ENCODE data around the gene DNAJC11. TPM values are rescaled to one million over a fixed set of nuclear protein-coding genes. Genes with fewer than 3 reads are reported as not detected.
A peak's percentile ranks its signal among the peaks of the same experiment; 100 is the strongest.
"Not testable (repeated sequence)": the region's sequence is repeated elsewhere in the genome, so short reads cannot be mapped to it uniquely, and the experiment has no call there.

DNAJC11 gene
- total RNA-seq, 6 experiments from 2014 or later, result 66.6 to 79.5 (median 73.0) TPM

GRCh38 chr1:6704746-6705145 is 3.1 kb upstream of the DNAJC11 start:
- no peak overlapping the region for H3K4me3 Mint-ChIP-seq
- DNase-seq, result no peak
- H3K9me3 Mint-ChIP-seq, result no peaks in the 10 kb centered on the region; the same call in 1 of the 2 replicates
- H3K27ac Mint-ChIP-seq, result no peak overlapping the region
- peaks cover 27% of the 10 kb centered on the region for H3K4me1 Mint-ChIP-seq (ENCODE audit: low read depth)
- H3K27me3 Mint-ChIP-seq (ENCODE audit: insufficient read depth), result peaks cover 14% of the 10 kb centered on the region
- TF ChIP-seq CTCF (IDR thresholded peaks at IDR 0.05), result no peak
- peaks cover 6% of the 10 kb centered on the region; the same call in 1 of the 2 replicates for H3K36me3 Mint-ChIP-seq (ENCODE audit: low read depth)

- DNase-seq, result no peak
- Mint-ChIP-seq H3K4me1 (ENCODE audit: low read depth) (peaks cover 37% of the 10 kb centered on the region), H3K36me3 (ENCODE audit: low read depth) (peaks cover 6% of the 10 kb centered on the region; the same call in 1 of the 2 replicates), H3K9me3 (no peaks in the 10 kb centered on the region), H3K27me3 (ENCODE audit: insufficient read depth) (peaks cover 6% of the 10 kb centered on the region), H3K27ac (no peak overlapping the region), H3K4me3 (no peak overlapping the region)
- TF ChIP-seq CTCF (IDR thresholded peaks at IDR 0.05), result no peak
These were observed 1.4 kb upstream of the DNAJC11 start for GRCh38 chr1:6703016-6703415.

GRCh38 chr1:6700853-6701436 is 671 bp downstream of the DNAJC11 start:
- H3K27me3 Mint-ChIP-seq (ENCODE audit: insufficient read depth), result no peaks in the 10 kb centered on the region; the same call in 1 of the 2 replicates
- peaks cover 46% of the 10 kb centered on the region for H3K4me1 Mint-ChIP-seq (ENCODE audit: low read depth)
- DNase-seq, result no peak
- no peak for TF ChIP-seq CTCF (IDR thresholded peaks at IDR 0.05)
- peak overlapping the region; percentile 94 for H3K4me3 Mint-ChIP-seq
- H3K36me3 Mint-ChIP-seq (ENCODE audit: low read depth), result peaks cover 6% of the 10 kb centered on the region; the same call in 1 of the 2 replicates
- no peaks in the 10 kb centered on the region for H3K9me3 Mint-ChIP-seq
- peak overlapping the region; percentile 84 for H3K27ac Mint-ChIP-seq

GRCh38 chr1:6699915-6700314 is 1.7 kb downstream of the DNAJC11 start:
- Mint-ChIP-seq H3K4me1 (ENCODE audit: low read depth) (peaks cover 50% of the 10 kb centered on the region), H3K4me3 (peak overlapping the region; percentile 94), H3K27ac (peak overlapping the region; percentile 84; the same call in 1 of the 2 replicates)
- H3K36me3 Mint-ChIP-seq (ENCODE audit: low read depth); H3K9me3 Mint-ChIP-seq; H3K27me3 Mint-ChIP-seq (ENCODE audit: insufficient read depth); DNase-seq: not testable (repeated sequence)

- peaks cover 17% of the 10 kb centered on the region for H3K36me3 Mint-ChIP-seq (ENCODE audit: low read depth)
- H3K4me3 Mint-ChIP-seq, result no peak overlapping the region
- H3K4me1 Mint-ChIP-seq (ENCODE audit: low read depth), result peaks cover 50% of the 10 kb centered on the region
- no peak overlapping the region; the same call in 1 of the 2 replicates for H3K27ac Mint-ChIP-seq
- DNase-seq, result peak; percentile 14
- H3K9me3 Mint-ChIP-seq, result no peaks in the 10 kb centered on the region
- no peak for TF ChIP-seq CTCF (IDR thresholded peaks at IDR 0.05)
- no peaks in the 10 kb centered on the region for H3K27me3 Mint-ChIP-seq (ENCODE audit: insufficient read depth)
These were observed 5.7 kb downstream of the DNAJC11 start for GRCh38 chr1:6695868-6696267.

GRCh38 chr1:6694121-6694713 is 7.4 kb downstream of the DNAJC11 start:
- no peak for TF ChIP-seq CTCF (IDR thresholded peaks at IDR 0.05)
- DNase-seq, result no peak
- Mint-ChIP-seq H3K27ac (no peak overlapping the region), H3K36me3 (ENCODE audit: low read depth) (peaks cover 15% of the 10 kb centered on the region), H3K27me3 (ENCODE audit: insufficient read depth) (no peaks in the 10 kb centered on the region), H3K4me1 (ENCODE audit: low read depth) (peaks cover 44% of the 10 kb centered on the region), H3K4me3 (no peak overlapping the region), H3K9me3 (no peaks in the 10 kb centered on the region)

Data from HFFc6 (cell line).